ENCODE results near the gene SLC4A3.

SLC4A3 gene

GRCh38 chr2:219658196-219658846, 30.9 kb downstream of the SLC4A3 start:
- CTCF ChIA-PET, result interaction anchor here (1.1 kb wide), 1 partner anchor 15 kb away, joined by 3 read pairs; no protein-coding TSS in a partner anchor
- no peak for DNase-seq (ENCODE audit: extremely low spot score)
- POLR2A ChIA-PET, result no interaction called here
- TF ChIP-seq TARDBP (IDR thresholded peaks at IDR 0.05) (no peak), LEF1 (IDR thresholded peaks at IDR 0.05; ENCODE audit: borderline replicate concordance) (no peak), SP1 (IDR thresholded peaks at IDR 0.05) (no peak), BHLHE40 (IDR thresholded peaks at IDR 0.05; ENCODE audit: borderline replicate concordance) (no peak), SUZ12 (IDR thresholded peaks at IDR 0.05) (no peak), CTBP1 (IDR thresholded peaks at IDR 0.05; ENCODE audit: borderline replicate concordance) (no peak), HDGF (IDR thresholded peaks at IDR 0.05; ENCODE audit: borderline replicate concordance) (no peak), ARNT (IDR thresholded peaks at IDR 0.05) (no peak), FOXM1 (IDR thresholded peaks at IDR 0.05; ENCODE audit: borderline replicate concordance) (no peak), ZNF384 (IDR thresholded peaks at IDR 0.05) (no peak), FOXA1 (IDR thresholded peaks at IDR 0.05) (no peak), FOXK2 (IDR thresholded peaks at IDR 0.05) (no peak), L3MBTL2 (conservative IDR thresholded peaks at IDR 0.05) (no peak), ELF4 (IDR thresholded peaks at IDR 0.05) (no peak), NFRKB (IDR thresholded peaks at IDR 0.05) (no peak), PKNOX1 (IDR thresholded peaks at IDR 0.05) (no peak)

GRCh38 chr2:219658874-219659273, 31.4 kb downstream of the SLC4A3 start:
- no peak for TF ChIP-seq SUZ12 (IDR thresholded peaks at IDR 0.05)
- no peak for TF ChIP-seq ZNF384 (IDR thresholded peaks at IDR 0.05)
- TF ChIP-seq ARNT (IDR thresholded peaks at IDR 0.05), result no peak
- no peak for TF ChIP-seq FOXM1 (IDR thresholded peaks at IDR 0.05; ENCODE audit: borderline replicate concordance)
- no peak for TF ChIP-seq SP1 (IDR thresholded peaks at IDR 0.05)
- ChIA-PET POLR2A (no interaction called here), CTCF (interaction anchor here (1.1 kb wide), 1 partner anchor 16 kb away, joined by 3 read pairs; no protein-coding TSS in a partner anchor)
- DNase-seq (ENCODE audit: extremely low spot score), result no peak

- TF ChIP-seq LEF1 (IDR thresholded peaks at IDR 0.05; ENCODE audit: borderline replicate concordance) (no peak), ARNT (IDR thresholded peaks at IDR 0.05) (no peak), ZNF384 (IDR thresholded peaks at IDR 0.05) (no peak), FOXK2 (IDR thresholded peaks at IDR 0.05) (no peak), NFRKB (IDR thresholded peaks at IDR 0.05) (no peak), SUZ12 (IDR thresholded peaks at IDR 0.05) (no peak), FOXA1 (IDR thresholded peaks at IDR 0.05) (no peak)
- POLR2A ChIA-PET, result no interaction called here
- CTCF ChIA-PET, result no interaction called here
- DNase-seq (ENCODE audit: extremely low spot score), result no peak
These were observed 33.9 kb downstream of the SLC4A3 start for GRCh38 chr2:219661197-219661954.

- no peak for DNase-seq (ENCODE audit: extremely low spot score)
- no peak for TF ChIP-seq TARDBP (IDR thresholded peaks at IDR 0.05)
- TF ChIP-seq FOXA1 (IDR thresholded peaks at IDR 0.05), result no peak
- no peak for TF ChIP-seq LEF1 (IDR thresholded peaks at IDR 0.05; ENCODE audit: borderline replicate concordance)
- no peak for TF ChIP-seq FOXM1 (IDR thresholded peaks at IDR 0.05; ENCODE audit: borderline replicate concordance)
- ChIA-PET POLR2A (no interaction called here), CTCF (no interaction called here)
These were observed 34.5 kb downstream of the SLC4A3 start for GRCh38 chr2:219661955-219662395.

DNA sequence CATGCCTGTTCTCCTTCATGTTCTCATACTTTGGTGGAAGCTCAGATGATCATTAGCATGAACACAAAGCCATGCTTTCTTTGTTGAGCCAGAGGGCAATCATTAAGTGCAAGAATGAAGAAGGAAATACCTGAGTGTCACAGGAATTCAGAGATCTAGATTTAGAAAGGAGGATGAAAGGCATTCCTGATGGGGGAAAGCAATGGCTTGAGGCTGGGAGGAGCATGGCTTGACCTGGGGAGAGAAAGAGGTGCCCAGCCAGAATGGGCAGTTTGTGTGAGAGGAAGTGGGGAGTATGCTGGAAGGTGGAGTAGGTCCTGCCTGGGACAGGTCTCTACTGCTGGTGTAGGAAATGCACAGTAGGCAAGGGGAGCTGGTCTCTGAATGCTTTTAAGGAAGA, 35.1 kb downstream of the SLC4A3 start:
- TF ChIP-seq L3MBTL2 (conservative IDR thresholded peaks at IDR 0.05), result no peak
- no peak for TF ChIP-seq LEF1 (IDR thresholded peaks at IDR 0.05; ENCODE audit: borderline replicate concordance)

DNA sequence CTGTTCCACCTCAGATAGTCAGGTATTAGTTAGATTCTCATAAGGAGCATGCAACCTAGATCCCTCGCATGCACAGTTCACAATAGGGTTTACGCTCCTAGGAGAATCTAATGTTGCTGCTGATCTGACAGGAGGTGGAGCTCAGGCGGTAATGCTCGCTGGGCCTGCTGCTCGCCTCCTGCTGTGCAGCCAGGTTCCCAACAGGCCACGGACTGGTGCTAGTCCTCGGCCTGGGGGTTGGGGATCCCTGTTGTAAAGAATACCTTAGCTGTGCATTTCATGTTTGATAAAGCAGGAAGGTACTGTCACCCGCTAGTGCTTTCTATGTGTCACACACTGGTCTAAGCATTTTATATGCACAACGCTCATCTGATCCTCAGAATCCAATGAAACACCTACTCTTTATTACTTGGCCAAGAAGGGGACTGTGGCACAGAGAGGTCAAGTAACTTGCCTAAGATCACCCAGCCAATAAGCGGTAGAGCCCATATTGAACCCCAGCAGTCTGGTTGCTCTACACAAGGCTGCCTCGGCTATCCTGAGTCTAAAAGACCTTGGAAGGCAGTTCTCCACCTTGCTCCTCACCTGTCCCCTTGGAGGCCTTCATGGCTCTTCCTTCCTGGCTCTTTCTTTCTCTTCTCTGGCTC, 35.8 kb downstream of the SLC4A3 start:
- ChIA-PET CTCF (no interaction called here), POLR2A (no interaction called here)
- TF ChIP-seq SP1 (IDR thresholded peaks at IDR 0.05) (no peak), PKNOX1 (IDR thresholded peaks at IDR 0.05) (no peak), NFRKB (IDR thresholded peaks at IDR 0.05) (no peak), L3MBTL2 (conservative IDR thresholded peaks at IDR 0.05) (no peak), CTBP1 (IDR thresholded peaks at IDR 0.05; ENCODE audit: borderline replicate concordance) (no peak), BHLHE40 (IDR thresholded peaks at IDR 0.05; ENCODE audit: borderline replicate concordance) (no peak), LEF1 (IDR thresholded peaks at IDR 0.05; ENCODE audit: borderline replicate concordance) (no peak), ARNT (IDR thresholded peaks at IDR 0.05) (no peak), TARDBP (IDR thresholded peaks at IDR 0.05) (no peak)
- no peak for DNase-seq (ENCODE audit: extremely low spot score)

More for the DNA sequence above, 35.1 kb downstream of the SLC4A3 start:
- ChIA-PET CTCF (no interaction called here), POLR2A (no interaction called here)
- DNase-seq (ENCODE audit: extremely low spot score), result no peak

DNA sequence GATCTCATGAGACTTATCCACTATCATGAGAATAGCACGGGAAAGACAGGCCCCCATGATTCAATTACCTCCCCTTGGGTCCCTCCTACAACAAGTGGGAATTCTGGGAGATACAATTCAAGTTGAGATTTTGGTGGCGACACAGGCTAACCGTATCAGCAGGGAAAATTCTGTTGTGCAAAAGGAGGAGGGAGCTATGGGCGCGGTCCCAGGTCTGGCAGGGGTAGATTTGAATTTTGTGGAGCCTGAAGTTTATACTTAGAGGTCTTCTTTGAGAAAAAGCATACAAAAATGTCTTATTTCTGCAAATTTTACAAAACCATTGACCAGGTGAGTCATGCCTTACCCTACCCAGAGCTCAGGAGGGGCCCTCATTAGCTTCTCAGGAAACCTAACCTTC, 36.6 kb downstream of the SLC4A3 start:
- POLR2A ChIA-PET, result no interaction called here
- DNase-seq (ENCODE audit: extremely low spot score), result no peak
- CTCF ChIA-PET, result no interaction called here
- TF ChIP-seq ZNF384 (IDR thresholded peaks at IDR 0.05) (no peak), FOXA1 (IDR thresholded peaks at IDR 0.05) (no peak), SP1 (IDR thresholded peaks at IDR 0.05) (no peak), ELF4 (IDR thresholded peaks at IDR 0.05) (no peak), FOXK2 (IDR thresholded peaks at IDR 0.05) (no peak), FOXM1 (IDR thresholded peaks at IDR 0.05; ENCODE audit: borderline replicate concordance) (no peak), TARDBP (IDR thresholded peaks at IDR 0.05) (no peak), ARNT (IDR thresholded peaks at IDR 0.05) (no peak), NFRKB (IDR thresholded peaks at IDR 0.05) (no peak), HDGF (IDR thresholded peaks at IDR 0.05; ENCODE audit: borderline replicate concordance) (no peak), LEF1 (IDR thresholded peaks at IDR 0.05; ENCODE audit: borderline replicate concordance) (no peak), SUZ12 (IDR thresholded peaks at IDR 0.05) (no peak)

All from HEK293T (cell line).